ENCODE measurements around the gene ACTL8. TPM values are rescaled to one million over a fixed set of nuclear protein-coding genes. Genes with fewer than 3 reads are reported as not detected.

Gene ACTL8
- total and polyA plus RNA-seq, 2 experiments from 2014 or later = 0.34 TPM; not detected in 1

GRCh38 chr1:17839641-17840196 is 84.6 kb downstream of the ACTL8 start:
- Histone ChIP-seq H2AFZ (no peak overlapping the region), H3K36me3 (replicated peaks; ENCODE audit: insufficient read depth, low read depth) (no peaks in the 10 kb centered on the region), H3K9me2 (replicated peaks; ENCODE audit: insufficient read depth) (no peaks in the 10 kb centered on the region), H3K27ac (no peak overlapping the region), H3K27me3 (peaks cover 4% of the 10 kb centered on the region), H3K4me1 (ENCODE audit: insufficient read depth) (no peaks in the 10 kb centered on the region), H3K79me2 (no peaks in the 10 kb centered on the region), H4K20me1 (ENCODE audit: insufficient read depth, poor library complexity, severe bottlenecking) (no peaks in the 10 kb centered on the region), H3K9me3 (ENCODE audit: low read depth) (no peaks in the 10 kb centered on the region), H3K4me3 (no peak overlapping the region), H3K4me2 (no peak overlapping the region)
- no peak for DNase-seq (ENCODE audit: low spot score)
- TF ChIP-seq EZH2 (IDR thresholded peaks at IDR 0.05; ENCODE audit: borderline replicate concordance) (no peak), CTCF (IDR thresholded peaks at IDR 0.05; ENCODE audit: poor library complexity) (no peak), EZH2phosphoT487 (IDR thresholded peaks at IDR 0.05; ENCODE audit: low read depth, severe bottlenecking, unreplicated experiment) (no peak)
- 80% methylated on average over 8 of the region's 8 CpGs for WGBS (ENCODE audit: low lambda C conversion rate, missing lambda C conversion rate)

- H3K4me2 ChIP-seq = no peak overlapping the region
- no peaks in the 10 kb centered on the region for H3K4me1 ChIP-seq (ENCODE audit: insufficient read depth)
- no peaks in the 10 kb centered on the region for H3K79me2 ChIP-seq
- WGBS (ENCODE audit: low lambda C conversion rate, missing lambda C conversion rate) = 50% methylated on average over 2 of the region's 2 CpGs
- no peak for TF ChIP-seq EZH2 (IDR thresholded peaks at IDR 0.05; ENCODE audit: borderline replicate concordance)
- TF ChIP-seq EZH2phosphoT487 (IDR thresholded peaks at IDR 0.05; ENCODE audit: low read depth, severe bottlenecking, unreplicated experiment) = no peak
- no peak for TF ChIP-seq CTCF (IDR thresholded peaks at IDR 0.05; ENCODE audit: poor library complexity)
- H3K9me3 ChIP-seq (ENCODE audit: low read depth) = no peaks in the 10 kb centered on the region
- no peaks in the 10 kb centered on the region for H3K36me3 ChIP-seq (replicated peaks; ENCODE audit: insufficient read depth, low read depth)
- no peaks in the 10 kb centered on the region for H3K27me3 ChIP-seq
- H2AFZ ChIP-seq = no peak overlapping the region
- H4K20me1 ChIP-seq (ENCODE audit: insufficient read depth, poor library complexity, severe bottlenecking) = no peaks in the 10 kb centered on the region
- no peak overlapping the region for H3K27ac ChIP-seq
- H3K4me3 ChIP-seq = no peak overlapping the region
- no peak for DNase-seq (ENCODE audit: low spot score)
- H3K9me2 ChIP-seq (replicated peaks; ENCODE audit: insufficient read depth) = no peaks in the 10 kb centered on the region
Observed at GRCh38 chr1:17841944-17842343, 86.8 kb downstream of the ACTL8 start.

- Histone ChIP-seq H3K27ac (no peak overlapping the region), H3K4me3 (no peak overlapping the region), H4K20me1 (ENCODE audit: insufficient read depth, poor library complexity, severe bottlenecking) (no peaks in the 10 kb centered on the region), H3K36me3 (replicated peaks; ENCODE audit: insufficient read depth, low read depth) (no peaks in the 10 kb centered on the region), H3K9me2 (replicated peaks; ENCODE audit: insufficient read depth) (no peaks in the 10 kb centered on the region), H3K79me2 (no peaks in the 10 kb centered on the region), H3K4me2 (no peak overlapping the region), H2AFZ (no peak overlapping the region), H3K27me3 (no peaks in the 10 kb centered on the region), H3K4me1 (ENCODE audit: insufficient read depth) (no peaks in the 10 kb centered on the region), H3K9me3 (ENCODE audit: low read depth) (no peaks in the 10 kb centered on the region)
- 68% methylated on average over 5 of the region's 5 CpGs for WGBS (ENCODE audit: low lambda C conversion rate, missing lambda C conversion rate)
- no peak for DNase-seq (ENCODE audit: low spot score)
- TF ChIP-seq EZH2 (IDR thresholded peaks at IDR 0.05; ENCODE audit: borderline replicate concordance) = no peak
- TF ChIP-seq CTCF (IDR thresholded peaks at IDR 0.05; ENCODE audit: poor library complexity) = no peak
- TF ChIP-seq EZH2phosphoT487 (IDR thresholded peaks at IDR 0.05; ENCODE audit: low read depth, severe bottlenecking, unreplicated experiment) = no peak
Observed at GRCh38 chr1:17842686-17843085, 87.6 kb downstream of the ACTL8 start.
